ENCODE results near the gene HOXC6. TPM values are rescaled to one million over a fixed set of nuclear protein-coding genes. Genes with fewer than 3 reads are reported as not detected.

HOXC6 gene
- total and polyA plus RNA-seq, 9 donors: 3.9 to 56.1 (median 23.3) TPM

DNA sequence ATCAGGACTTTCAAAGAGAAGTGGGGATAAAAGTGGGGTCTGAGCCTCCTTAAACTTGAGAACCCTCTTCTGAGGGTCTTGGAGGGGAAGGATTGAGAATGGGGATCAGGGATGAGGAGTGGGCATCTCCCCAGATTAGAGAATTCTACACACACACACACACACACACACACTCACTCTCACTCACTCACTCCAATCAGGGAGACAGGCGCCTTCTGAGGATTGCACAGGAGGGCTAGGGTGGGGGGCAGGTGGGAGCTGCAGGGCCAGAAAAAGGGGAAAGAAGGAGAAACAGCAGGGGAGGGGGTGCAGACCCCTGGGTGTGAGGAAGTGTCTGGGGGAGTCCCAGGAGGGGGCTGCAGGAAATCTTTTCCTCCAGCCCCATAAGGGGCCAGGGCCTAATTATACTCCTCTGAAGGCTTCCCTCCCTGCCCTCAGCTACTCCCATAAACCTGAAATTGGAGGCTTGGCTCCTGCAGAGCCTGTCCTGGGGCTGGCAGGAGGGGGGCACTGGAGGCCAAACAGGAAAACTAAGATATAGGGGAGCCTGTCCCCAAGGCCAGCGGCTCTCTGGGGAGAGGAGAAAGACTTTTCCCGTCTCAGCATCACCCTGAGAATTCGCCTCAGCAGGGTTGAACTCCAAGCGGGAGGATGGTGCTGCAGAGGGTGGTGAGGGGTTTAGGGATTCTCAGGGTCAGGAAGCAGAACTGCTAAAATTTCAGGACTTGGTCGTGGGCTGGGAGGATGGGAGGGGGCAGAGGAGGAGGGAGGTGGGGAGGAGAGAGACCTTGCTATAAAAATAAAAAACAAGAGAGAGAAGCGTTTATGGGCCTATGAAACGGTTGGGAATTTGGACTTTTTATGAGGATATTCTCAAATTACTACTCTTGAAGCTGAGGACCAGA is 26.7 kb upstream of the HOXC6 start:
- no peaks in the 10 kb centered on the region for H3K36me3 ChIP-seq
- H3K9me3 ChIP-seq: no peaks in the 10 kb centered on the region
- no peak overlapping the region for H3K27ac ChIP-seq
- WGBS, 3 donors: 55 to 77% (median 68%) methylated on average over 8 of the region's 8 CpGs
- H3K4me3 ChIP-seq: no peak overlapping the region
- intact Hi-C loops (cut with DNase I): loop anchor here in 3 of 4 donors (5.0 to 10.0 kb wide), 3 partner anchors 206 to 373 kb away; partner anchors contain the start of gene GPR84 (in 2 of the 3)
- DNase-seq: peak in 1 of 5 donors; percentile 24
- no peak for TF ChIP-seq POLR2A (IDR thresholded peaks at IDR 0.05)
- TF ChIP-seq, protein P1, sequence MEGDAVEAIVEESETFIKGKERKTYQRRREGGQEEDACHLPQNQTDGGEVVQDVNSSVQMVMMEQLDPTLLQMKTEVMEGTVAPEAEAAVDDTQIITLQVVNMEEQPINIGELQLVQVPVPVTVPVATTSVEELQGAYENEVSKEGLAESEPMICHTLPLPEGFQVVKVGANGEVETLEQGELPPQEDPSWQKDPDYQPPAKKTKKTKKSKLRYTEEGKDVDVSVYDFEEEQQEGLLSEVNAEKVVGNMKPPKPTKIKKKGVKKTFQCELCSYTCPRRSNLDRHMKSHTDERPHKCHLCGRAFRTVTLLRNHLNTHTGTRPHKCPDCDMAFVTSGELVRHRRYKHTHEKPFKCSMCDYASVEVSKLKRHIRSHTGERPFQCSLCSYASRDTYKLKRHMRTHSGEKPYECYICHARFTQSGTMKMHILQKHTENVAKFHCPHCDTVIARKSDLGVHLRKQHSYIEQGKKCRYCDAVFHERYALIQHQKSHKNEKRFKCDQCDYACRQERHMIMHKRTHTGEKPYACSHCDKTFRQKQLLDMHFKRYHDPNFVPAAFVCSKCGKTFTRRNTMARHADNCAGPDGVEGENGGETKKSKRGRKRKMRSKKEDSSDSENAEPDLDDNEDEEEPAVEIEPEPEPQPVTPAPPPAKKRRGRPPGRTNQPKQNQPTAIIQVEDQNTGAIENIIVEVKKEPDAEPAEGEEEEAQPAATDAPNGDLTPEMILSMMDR (IDR thresholded peaks at IDR 0.05): no peak
- peaks cover 3% of the 10 kb centered on the region for H3K4me1 ChIP-seq (ENCODE audit: insufficient read depth)
- no peaks in the 10 kb centered on the region for H3K27me3 ChIP-seq

DNA sequence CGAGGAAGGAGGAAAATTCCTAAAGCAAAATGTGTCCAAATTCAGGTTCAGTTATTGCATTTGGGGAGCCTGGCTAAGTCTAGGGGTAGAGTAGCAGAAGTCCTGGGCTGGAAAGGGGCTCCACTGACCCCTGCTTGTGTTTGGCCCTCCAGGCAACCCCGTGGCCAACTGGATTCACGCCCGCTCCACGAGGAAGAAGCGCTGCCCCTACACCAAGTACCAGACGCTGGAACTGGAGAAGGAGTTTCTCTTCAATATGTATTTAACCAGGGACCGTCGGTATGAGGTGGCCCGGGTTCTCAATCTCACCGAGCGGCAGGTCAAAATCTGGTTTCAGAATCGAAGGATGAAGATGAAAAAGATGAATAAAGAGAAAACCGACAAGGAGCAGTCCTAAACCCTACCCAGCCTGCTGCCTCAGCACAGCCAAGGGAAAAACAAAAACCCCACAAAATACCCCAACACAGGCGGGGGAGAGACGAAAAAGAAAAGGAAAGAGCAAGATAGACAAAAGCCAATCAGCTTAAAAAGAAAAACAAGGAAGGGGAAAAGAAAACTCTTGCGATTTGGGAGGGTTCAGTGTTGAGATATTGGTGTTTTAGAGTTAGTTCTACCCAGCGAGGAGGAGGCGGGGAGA is 25.8 kb upstream of the HOXC6 start:
- intact Hi-C loops (cut with DNase I): loop anchor here in 3 of 4 donors (5.0 to 10.0 kb wide), 3 partner anchors 205 to 372 kb away; partner anchors contain the start of gene GPR84 (in 2 of the 3)
- Histone ChIP-seq H3K4me1 (ENCODE audit: insufficient read depth) (peaks cover 3% of the 10 kb centered on the region), H3K9me3 (no peaks in the 10 kb centered on the region), H3K4me3 (no peak overlapping the region), H3K36me3 (no peaks in the 10 kb centered on the region), H3K27me3 (no peaks in the 10 kb centered on the region), H3K27ac (no peak overlapping the region)
- WGBS, 3 donors: 70 to 85% (median 78%) methylated on average over 19 of the region's 19 CpGs
- peak in 1 of 5 donors; percentile 32 for DNase-seq
- no peak for TF ChIP-seq EP300 (IDR thresholded peaks at IDR 0.05)
- TF ChIP-seq POLR2A (IDR thresholded peaks at IDR 0.05): no peak
- TF ChIP-seq, protein P1 (IDR thresholded peaks at IDR 0.05): no peak

DNA sequence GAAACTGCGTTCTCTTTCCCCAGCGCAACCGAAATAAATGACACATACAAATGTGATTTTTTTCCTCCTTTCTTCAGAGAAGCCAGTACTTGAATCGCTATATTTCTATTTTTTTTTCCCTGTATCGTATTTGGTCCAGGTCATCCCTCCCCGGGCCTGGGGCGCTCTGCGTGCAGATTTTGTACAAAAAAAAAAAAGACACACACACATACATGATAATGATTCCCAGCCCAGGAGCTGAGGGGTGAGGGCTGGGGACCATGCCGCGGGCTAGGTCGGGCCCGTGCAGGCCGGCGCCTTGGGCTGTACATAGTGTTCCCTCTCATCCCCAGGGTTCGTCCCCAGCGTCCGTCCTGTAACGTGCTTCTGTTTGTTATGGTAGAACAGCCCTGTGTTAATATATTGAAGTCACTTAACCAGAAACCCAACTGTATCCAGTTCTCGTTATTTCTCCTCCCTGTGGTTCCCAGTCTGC is 25.3 kb upstream of the HOXC6 start:
- H3K27ac ChIP-seq: no peak overlapping the region
- no peak for DNase-seq
- no peaks in the 10 kb centered on the region for H3K36me3 ChIP-seq
- 75 to 93% (median 91%) methylated on average over 19 of the region's 19 CpGs for WGBS, 3 donors
- no peaks in the 10 kb centered on the region for H3K27me3 ChIP-seq
- no peaks in the 10 kb centered on the region for H3K9me3 ChIP-seq
- TF ChIP-seq POLR2A (IDR thresholded peaks at IDR 0.05) (no peak), EP300 (IDR thresholded peaks at IDR 0.05) (no peak)
- TF ChIP-seq, protein P1 (IDR thresholded peaks at IDR 0.05): no peak
- intact Hi-C loops (cut with DNase I): loop anchor here in 3 of 4 donors (5.0 to 10.0 kb wide), 3 partner anchors 204 to 372 kb away; partner anchors contain the start of gene GPR84 (in 2 of the 3)
- H3K4me3 ChIP-seq: no peak overlapping the region
- peaks cover 3% of the 10 kb centered on the region for H3K4me1 ChIP-seq (ENCODE audit: insufficient read depth)

DNA sequence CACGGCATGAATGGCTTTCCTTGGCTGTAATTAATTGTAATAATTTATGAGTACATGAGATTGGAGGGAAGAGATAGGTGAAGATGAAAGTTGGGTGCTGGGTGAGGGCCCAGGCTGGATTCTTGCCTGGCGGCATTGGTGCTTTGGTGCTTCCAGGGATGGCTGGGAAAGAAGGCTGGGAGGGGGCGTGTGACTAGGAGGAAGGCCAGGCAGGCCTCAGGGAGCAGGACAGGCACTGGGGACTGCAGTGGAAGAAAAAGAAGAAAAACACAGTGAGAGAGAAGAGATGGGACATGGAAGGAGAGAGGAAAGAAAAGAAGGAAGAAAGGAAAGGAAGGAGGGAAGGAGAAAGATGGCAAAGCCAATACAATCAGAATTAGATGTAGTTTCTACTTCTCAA is 24.6 kb upstream of the HOXC6 start:
- WGBS, 3 donors: 46 to 84% (median 82%) methylated on average over 3 of the region's 3 CpGs
- no peaks in the 10 kb centered on the region for H3K9me3 ChIP-seq
- H3K27ac ChIP-seq: no peak overlapping the region
- intact Hi-C loops (cut with DNase I): loop anchor here (2.0 to 10.0 kb wide), 5 partner anchors 189 to 371 kb away; partner anchors contain the start of gene GPR84 (in 2 of the 4)
- no peaks in the 10 kb centered on the region for H3K27me3 ChIP-seq
- H3K4me3 ChIP-seq: no peak overlapping the region
- no peaks in the 10 kb centered on the region for H3K36me3 ChIP-seq
- no peak for DNase-seq
- TF ChIP-seq POLR2A (IDR thresholded peaks at IDR 0.05) (no peak), EP300 (IDR thresholded peaks at IDR 0.05) (no peak)
- TF ChIP-seq, protein P1 (IDR thresholded peaks at IDR 0.05): no peak
- H3K4me1 ChIP-seq (ENCODE audit: insufficient read depth): peaks cover 3% of the 10 kb centered on the region
